SK-N-SH (cell line): ENCODE measurements around the gene MCC.

Experiments
- CHD2 ChIP-seq: fragments of 150-350 bp; IDR thresholded peaks from 2 replicates; pipeline ENCODE4 v1.6.1; 2018; ENCODE audit warnings: low read length; ENCODE audit not compliant: partially characterized antibody
- EP300 ChIP-seq, 2 experiments: IDR thresholded peaks; 2 replicates each; pipeline versions ENCODE4 v1.4.0 to v1.6.1; 2012; ENCODE audit warnings: borderline replicate concordance in 1 of 2, low read depth in 1 of 2, low read length in 1 of 2
- FOXJ3 ChIP-seq: sonication (generic); formaldehyde crosslinking; IDR thresholded peaks from 2 replicates; pipeline ENCODE4 v1.5.1; 2020; ENCODE audit warnings: mild to moderate bottlenecking, missing genetic modification reagents
- GABPA ChIP-seq: IDR thresholded peaks from 2 replicates; pipeline ENCODE4 v1.4.0; 2012; ENCODE audit warnings: low read depth, mild to moderate bottlenecking
- GATA2 ChIP-seq: sonication (generic); formaldehyde crosslinking; IDR thresholded peaks from 2 replicates; pipeline ENCODE4 v1.5.0; 2020; ENCODE audit warnings: mild to moderate bottlenecking, missing genetic modification reagents
- MEF2A ChIP-seq: IDR thresholded peaks from 2 replicates; pipeline ENCODE4 v1.4.0; 2012; ENCODE audit warnings: low read depth, borderline replicate concordance
- MXI1 ChIP-seq: IDR thresholded peaks from 2 replicates; pipeline ENCODE4 v1.6.1; 2012; ENCODE audit warnings: mild to moderate bottlenecking, low read depth, low read length, improper control_type of control experiment
- NRF1 ChIP-seq: IDR thresholded peaks from 2 replicates; pipeline ENCODE4 v1.6.1; 2012; ENCODE audit warnings: low read depth, mild to moderate bottlenecking, low read length
- RFX5 ChIP-seq: IDR thresholded peaks from 2 replicates; pipeline ENCODE4 v1.6.1; 2012; ENCODE audit warnings: mild to moderate bottlenecking, improper control_type of control experiment, low read length
- SIN3A ChIP-seq: IDR thresholded peaks from 2 replicates; pipeline ENCODE4 v1.6.1; 2012; ENCODE audit warnings: low read depth, mild to moderate bottlenecking, low read length, moderate library complexity, borderline replicate concordance
- SMC3 ChIP-seq: IDR thresholded peaks from 2 replicates; pipeline ENCODE4 v1.6.1; 2012; ENCODE audit warnings: low read depth, low read length, improper control_type of control experiment
- TAF1 ChIP-seq: IDR thresholded peaks from 2 replicates; pipeline ENCODE4 v1.6.1; 2012; ENCODE audit warnings: low read depth, mild to moderate bottlenecking, low read length, moderate library complexity, borderline replicate concordance
- USF2 ChIP-seq: fragments of 150-350 bp; IDR thresholded peaks from 2 replicates; pipeline ENCODE4 v1.6.1; 2017; ENCODE audit warnings: antibody characterized with exemption, low read length, low read depth, borderline replicate concordance
- TF ChIP-seq, protein P1 (sequence below): fragments of 200-600 bp; sonication (generic); IDR thresholded peaks from 2 replicates; pipeline ENCODE4 v1.6.1; 2017; ENCODE audit warnings: antibody characterized with exemption, mild to moderate bottlenecking, moderate library complexity

DNA sequence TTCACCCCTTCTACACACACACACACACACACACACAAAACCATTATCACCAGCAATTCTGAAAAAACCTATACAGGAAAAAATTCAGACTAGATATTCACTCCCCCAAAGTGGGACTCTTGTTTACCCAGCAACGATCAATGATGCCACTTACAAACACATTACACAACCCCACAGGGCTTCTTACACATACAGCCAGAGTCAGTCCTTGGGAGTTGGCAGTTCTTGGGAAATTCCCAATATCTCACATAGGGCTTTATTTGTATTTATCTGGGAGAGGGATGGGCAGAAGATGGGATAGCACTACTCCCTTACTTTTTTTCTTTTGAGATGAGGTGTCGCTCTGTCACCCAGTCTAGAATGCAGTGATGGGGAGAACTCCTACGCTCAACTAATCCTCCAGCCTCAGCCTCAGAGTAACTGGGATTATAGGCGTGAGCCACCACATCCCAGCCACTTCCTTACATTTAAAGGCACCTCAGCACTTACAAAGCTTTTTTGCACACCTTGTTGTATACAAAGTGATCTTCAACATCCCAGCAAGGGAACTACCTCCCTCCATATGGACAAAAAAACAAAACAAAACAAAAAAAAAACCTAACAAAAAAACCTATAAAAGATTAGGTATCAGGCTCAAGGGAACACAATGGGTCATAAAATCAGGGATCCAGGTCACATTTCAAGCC, 221.9 kb downstream of the MCC start:
- TF ChIP-seq EP300 (IDR thresholded peaks at IDR 0.05; ENCODE audit: borderline replicate concordance in 1 of 2, low read depth in 1 of 2, low read length in 1 of 2) (no peak), RFX5 (no peak), TAF1 (no peak), GATA2 (CRISPR knock-in tag) (no peak), GABPA (no peak), SIN3A (no peak), MXI1 (no peak), MEF2A (no peak), NRF1 (no peak), CHD2 (no peak), SMC3 (no peak), USF2 (no peak), FOXJ3 (CRISPR knock-in tag) (no peak)
- TF ChIP-seq, protein P1, sequence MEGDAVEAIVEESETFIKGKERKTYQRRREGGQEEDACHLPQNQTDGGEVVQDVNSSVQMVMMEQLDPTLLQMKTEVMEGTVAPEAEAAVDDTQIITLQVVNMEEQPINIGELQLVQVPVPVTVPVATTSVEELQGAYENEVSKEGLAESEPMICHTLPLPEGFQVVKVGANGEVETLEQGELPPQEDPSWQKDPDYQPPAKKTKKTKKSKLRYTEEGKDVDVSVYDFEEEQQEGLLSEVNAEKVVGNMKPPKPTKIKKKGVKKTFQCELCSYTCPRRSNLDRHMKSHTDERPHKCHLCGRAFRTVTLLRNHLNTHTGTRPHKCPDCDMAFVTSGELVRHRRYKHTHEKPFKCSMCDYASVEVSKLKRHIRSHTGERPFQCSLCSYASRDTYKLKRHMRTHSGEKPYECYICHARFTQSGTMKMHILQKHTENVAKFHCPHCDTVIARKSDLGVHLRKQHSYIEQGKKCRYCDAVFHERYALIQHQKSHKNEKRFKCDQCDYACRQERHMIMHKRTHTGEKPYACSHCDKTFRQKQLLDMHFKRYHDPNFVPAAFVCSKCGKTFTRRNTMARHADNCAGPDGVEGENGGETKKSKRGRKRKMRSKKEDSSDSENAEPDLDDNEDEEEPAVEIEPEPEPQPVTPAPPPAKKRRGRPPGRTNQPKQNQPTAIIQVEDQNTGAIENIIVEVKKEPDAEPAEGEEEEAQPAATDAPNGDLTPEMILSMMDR: no peak
